ENCODE results near the gene CETN2.

DNA sequence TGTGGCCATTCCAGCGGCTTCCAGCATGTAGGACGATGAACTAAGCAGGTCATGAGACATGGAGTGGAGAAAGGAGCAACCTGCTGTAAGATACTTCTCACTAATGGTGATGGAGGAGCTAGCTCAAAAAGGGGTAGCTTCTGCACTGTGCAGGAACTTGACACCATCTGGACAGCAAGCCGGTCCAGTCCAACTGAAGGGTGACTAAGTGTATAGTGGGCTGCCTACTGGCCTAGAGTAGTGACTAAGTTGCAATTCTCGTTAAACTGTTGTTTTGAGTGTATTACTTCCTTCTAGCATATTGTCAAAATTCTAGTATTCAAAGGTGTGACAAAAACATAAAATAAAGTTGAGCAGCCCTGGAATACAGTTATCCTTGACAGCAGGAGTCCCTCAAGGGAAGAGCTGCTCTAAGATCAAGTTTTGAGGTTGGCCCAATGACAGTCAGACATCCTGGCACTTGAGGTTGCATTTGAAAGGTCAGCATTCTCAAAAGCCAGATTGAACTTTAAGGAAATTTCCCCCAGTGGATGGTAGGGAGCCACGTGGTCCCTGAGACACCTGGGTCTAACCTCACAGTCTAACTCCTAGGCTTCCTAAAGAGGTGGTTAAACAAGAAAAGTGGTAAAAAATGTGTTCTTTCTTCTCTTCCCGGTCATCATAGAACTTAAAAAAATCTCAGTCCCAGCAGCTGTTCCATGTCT is 8.0 kb downstream of the CETN2 start:
- TF ChIP-seq CTCF (IDR thresholded peaks at IDR 0.05) (no peak), POLR2A (IDR thresholded peaks at IDR 0.05) (no peak), EP300 (IDR thresholded peaks at IDR 0.05) (no peak)
